Ascending aorta (tissue), 2 donors: ENCODE data around the gene ANKRD11. TPM values are rescaled to one million over a fixed set of nuclear protein-coding genes. Genes with fewer than 3 reads are reported as not detected.

Source experiments
- DNase-seq, 2 donors: peaks; one replicate each; pipeline ENCODE4 v3.0.0-alpha.2; 2019; ENCODE audit warnings: low spot score in 2 of 2
- H3K27ac ChIP-seq, 2 donors: fragments of 200-600 bp; sonication (generic); one replicate each; pipeline ENCODE4 v1.5.1; 2016 to 2017; ENCODE audit warnings: mild to moderate bottlenecking in 1 of 2
- H3K27me3 ChIP-seq: fragments of 200-600 bp; sonication (generic); one replicate; pipeline ENCODE4 v1.5.1; 2017
- H3K36me3 ChIP-seq, 2 donors: fragments of 200-600 bp; sonication (generic); one replicate each; pipeline ENCODE4 v1.5.1; 2016
- H3K4me1 ChIP-seq, 2 donors: fragments of 200-600 bp; sonication (generic); one replicate each; pipeline ENCODE4 v1.5.1; 2016 to 2017; ENCODE audit warnings: mild to moderate bottlenecking in 1 of 2
- H3K4me3 ChIP-seq, 2 donors: fragments of 200-600 bp; sonication (generic); one replicate each; pipeline ENCODE4 v1.5.1; 2016 to 2017; ENCODE audit warnings: mild to moderate bottlenecking in 1 of 2
- H3K9me3 ChIP-seq, 2 donors: fragments of 200-600 bp; sonication (generic); one replicate each; pipeline ENCODE4 v1.5.1; 2016
- CTCF ChIP-seq, 3 experiments: fragments of 200-600 bp in 2 of 3; fragments of 450-650 bp in 1 of 3; sonication (generic) in 2 of 3; IDR thresholded peaks; one replicate each; pipeline ENCODE4 v1.5.1; 2016 to 2019; ENCODE audit warnings: antibody characterized with exemption in 3 of 3, mild to moderate bottlenecking in 1 of 3, moderate library complexity in 1 of 3
- intact Hi-C: fragments of 100-400 bp; cut with DNase I; formaldehyde crosslinking; loops from one replicate; pipeline ENCODE4 v1.15.1; 2023
- total RNA-seq: library from RNA; depleted of rRNA; stranded (reverse); fragments of >200 nt; gene quantifications from one replicate; pipeline ENCODE4 v1.1.0, GENCODE V29; 2016

The ANKRD11 gene
- total RNA-seq, 1 donor from 2014 or later = 124 TPM

- peaks cover 7 to 9% of the 10 kb centered on the region in 2 donors for H3K4me1 ChIP-seq
- DNase-seq = no peak
- TF ChIP-seq CTCF (IDR thresholded peaks at IDR 0.05) = no peak
- no peak overlapping the region for H3K4me3 ChIP-seq
- intact Hi-C loops = no loop called here
- no peak overlapping the region for H3K27ac ChIP-seq
- H3K9me3 ChIP-seq = no peaks in the 10 kb centered on the region
- peaks cover 6 to 7% of the 10 kb centered on the region in 2 donors for H3K36me3 ChIP-seq
- no peaks in the 10 kb centered on the region for H3K27me3 ChIP-seq
These were observed 194.4 kb downstream of the ANKRD11 start for GRCh38 chr16:89295915-89296314.

GRCh38 chr16:89295071-89295900, 195.1 kb downstream of the ANKRD11 start:
- no peak for TF ChIP-seq CTCF (IDR thresholded peaks at IDR 0.05)
- Histone ChIP-seq H3K27ac (no peak overlapping the region), H3K27me3 (no peaks in the 10 kb centered on the region), H3K36me3 (peaks cover 6 to 13% of the 10 kb centered on the region in 2 donors), H3K4me1 (peaks cover 2 to 4% of the 10 kb centered on the region in 2 donors), H3K4me3 (no peak overlapping the region), H3K9me3 (no peaks in the 10 kb centered on the region)
- intact Hi-C loops = no loop called here
- no peak for DNase-seq

GRCh38 chr16:89294486-89294885, 195.9 kb downstream of the ANKRD11 start:
- no peak overlapping the region for H3K27ac ChIP-seq
- no peaks in the 10 kb centered on the region for H3K27me3 ChIP-seq
- TF ChIP-seq CTCF (IDR thresholded peaks at IDR 0.05) = no peak
- no peak overlapping the region for H3K4me3 ChIP-seq
- intact Hi-C loops = no loop called here
- H3K36me3 ChIP-seq = peaks cover 6 to 13% of the 10 kb centered on the region in 2 donors
- no peak for DNase-seq
- H3K4me1 ChIP-seq = no peaks in the 10 kb centered on the region
- H3K9me3 ChIP-seq = no peaks in the 10 kb centered on the region

GRCh38 chr16:89293276-89294143, 196.9 kb downstream of the ANKRD11 start:
- intact Hi-C loops = no loop called here
- Histone ChIP-seq H3K36me3 (peaks cover 10 to 18% of the 10 kb centered on the region in 2 donors), H3K27ac (no peak overlapping the region), H3K4me3 (no peak overlapping the region), H3K9me3 (no peaks in the 10 kb centered on the region), H3K27me3 (no peaks in the 10 kb centered on the region), H3K4me1 (no peaks in the 10 kb centered on the region)
- TF ChIP-seq CTCF (IDR thresholded peaks at IDR 0.05) = no peak
- DNase-seq = no peak

GRCh38 chr16:89292443-89293078, 197.8 kb downstream of the ANKRD11 start:
- Histone ChIP-seq H3K4me3 (no peak overlapping the region), H3K9me3 (no peaks in the 10 kb centered on the region), H3K27ac (no peak overlapping the region), H3K36me3 (peaks cover 19 to 25% of the 10 kb centered on the region in 2 donors), H3K27me3 (no peaks in the 10 kb centered on the region), H3K4me1 (no peaks in the 10 kb centered on the region)
- no peak for TF ChIP-seq CTCF (IDR thresholded peaks at IDR 0.05)
- intact Hi-C loops = no loop called here
- no peak for DNase-seq
